ENCODE data around the gene TNFAIP8.
A peak's percentile ranks its signal among the peaks of the same experiment; 100 is the strongest.
"Not testable (repeated sequence)": the region's sequence is repeated elsewhere in the genome, so short reads cannot be mapped to it uniquely, and the experiment has no call there.

The TNFAIP8 gene

DNA sequence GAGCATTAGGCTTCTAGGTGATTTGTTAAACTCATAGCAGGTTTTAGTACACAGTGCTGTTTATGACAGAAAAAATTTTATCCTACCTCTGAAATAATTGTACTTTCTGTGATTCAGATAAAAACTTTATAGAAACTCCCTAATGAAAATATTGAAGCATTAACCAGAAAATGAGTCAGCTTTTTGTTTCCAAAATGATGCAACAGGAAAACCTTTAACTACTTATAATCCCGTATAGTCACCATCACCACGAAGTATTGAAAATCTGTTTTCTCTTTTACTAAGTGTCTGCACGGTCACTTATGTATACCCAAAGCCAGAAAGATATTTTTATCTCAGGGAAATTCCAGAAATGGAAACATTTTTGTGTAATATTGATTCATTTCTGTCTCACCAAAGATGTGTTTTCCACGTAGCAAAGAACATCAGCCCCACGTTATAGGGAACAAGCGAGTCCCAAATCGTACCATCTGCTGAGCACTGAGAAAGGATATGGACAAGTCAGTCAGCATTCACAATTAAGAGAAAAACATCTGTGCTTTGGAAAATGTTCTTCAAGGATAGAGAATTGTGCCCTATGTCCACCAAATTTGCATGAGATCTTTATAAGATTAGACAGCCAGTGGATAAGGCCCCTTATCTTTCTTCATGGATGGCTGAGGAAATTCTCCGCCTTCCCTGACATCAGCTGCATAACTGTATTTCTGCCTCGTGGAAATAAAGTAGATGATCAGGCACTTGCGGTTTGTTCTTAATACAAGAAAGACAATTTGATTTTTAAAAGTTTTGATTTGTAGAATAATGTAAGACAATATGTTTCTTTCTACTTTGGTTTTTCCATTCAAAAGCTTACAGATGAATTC, 41.9 kb downstream of the TNFAIP8 start:
- peak in 1 of 2 donors; percentile 20 for DNase-seq

DNA sequence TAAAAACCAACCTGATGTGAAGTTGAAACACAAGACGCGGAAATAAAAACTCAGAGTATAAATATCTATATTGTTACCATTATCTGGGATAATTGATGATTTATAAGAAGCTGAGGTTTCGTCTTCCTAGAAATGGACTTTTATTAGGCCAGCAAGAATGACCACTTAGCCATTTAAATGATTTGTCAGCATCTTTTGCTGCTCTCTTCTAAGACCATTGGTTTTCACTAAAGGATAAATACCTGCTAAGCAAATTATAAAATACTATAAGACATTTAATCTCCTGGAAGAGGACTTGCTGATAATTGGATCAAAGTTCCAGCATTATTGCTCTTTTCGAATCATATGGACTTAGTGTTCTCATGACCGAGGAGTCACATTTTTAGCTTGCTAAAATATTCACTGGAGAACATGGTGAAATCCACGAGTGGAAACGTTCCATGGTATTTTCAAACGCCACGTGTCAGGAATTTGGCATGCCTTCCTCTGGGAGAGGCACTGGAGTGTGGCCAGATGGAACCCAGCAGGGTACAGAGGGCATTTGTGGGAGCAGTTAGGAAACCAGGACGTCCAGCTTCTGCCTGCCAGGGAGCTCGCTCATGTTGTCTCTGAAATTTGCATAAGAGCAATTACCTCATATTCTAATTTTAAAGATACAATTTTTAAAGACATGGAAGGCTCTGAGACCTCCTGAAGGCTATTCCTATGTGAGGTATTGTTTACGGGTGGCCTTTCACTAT, 43.1 kb downstream of the TNFAIP8 start:
- DNase-seq, result no peak

DNA sequence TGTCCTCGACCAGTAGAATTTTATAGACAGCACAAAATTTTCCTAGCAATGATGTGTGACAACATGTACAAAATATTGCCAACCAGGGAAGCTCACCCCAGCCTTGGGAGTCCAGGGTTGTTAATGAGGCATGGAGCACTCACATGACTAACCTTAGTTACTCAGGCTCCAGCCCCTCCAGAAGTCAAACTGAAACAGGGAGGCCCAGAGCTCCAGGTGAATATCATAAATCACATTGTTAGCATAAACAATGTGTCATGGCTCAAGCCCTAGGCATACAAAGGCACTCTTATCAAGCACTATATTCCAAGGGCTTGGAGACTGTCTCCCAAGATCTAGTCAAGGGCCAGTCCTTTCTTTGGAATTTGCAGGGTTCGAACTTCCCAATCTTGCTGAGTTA, 44.4 kb downstream of the TNFAIP8 start:
- no peak for DNase-seq

DNA sequence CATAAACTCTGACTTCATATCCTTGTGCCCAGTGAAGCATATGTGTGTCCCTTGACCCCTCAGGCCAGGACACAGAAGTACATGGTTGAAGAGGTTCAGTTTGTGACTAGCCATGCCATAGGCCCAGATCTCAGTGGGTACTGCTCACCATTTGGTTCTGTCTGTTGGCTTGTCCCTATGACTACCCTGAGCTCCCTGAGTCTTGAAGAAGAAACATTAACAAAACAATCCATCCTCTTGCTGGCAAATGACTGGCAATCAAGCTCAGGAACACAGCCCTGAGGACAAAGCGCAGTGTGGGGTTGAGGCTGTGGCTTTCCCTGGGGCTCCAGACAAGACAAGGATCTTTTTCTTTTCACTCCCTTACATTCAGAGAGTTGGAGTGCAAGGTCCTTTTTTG, 46.3 kb downstream of the TNFAIP8 start:
- DNase-seq, result no peak

DNA sequence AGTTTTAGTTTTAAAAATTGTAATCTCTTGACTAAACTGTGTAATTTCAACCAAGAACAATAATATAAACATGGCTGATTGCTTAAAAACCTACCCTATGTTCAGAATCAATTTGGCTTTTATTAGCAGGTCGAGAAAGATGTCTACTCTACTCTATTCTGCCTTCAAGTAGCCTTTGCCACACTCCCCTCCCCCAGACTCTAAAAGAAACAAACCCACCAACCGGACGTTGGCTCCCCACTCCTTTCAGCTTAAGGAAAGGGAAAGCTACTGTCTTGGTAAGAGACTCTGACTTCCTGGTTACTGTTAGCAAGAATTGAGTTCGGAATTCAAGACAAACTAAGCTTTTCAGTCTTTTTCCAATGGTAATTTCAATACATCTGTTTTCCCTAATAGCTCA, 46.7 kb downstream of the TNFAIP8 start:
- DNase-seq, result no peak

DNA sequence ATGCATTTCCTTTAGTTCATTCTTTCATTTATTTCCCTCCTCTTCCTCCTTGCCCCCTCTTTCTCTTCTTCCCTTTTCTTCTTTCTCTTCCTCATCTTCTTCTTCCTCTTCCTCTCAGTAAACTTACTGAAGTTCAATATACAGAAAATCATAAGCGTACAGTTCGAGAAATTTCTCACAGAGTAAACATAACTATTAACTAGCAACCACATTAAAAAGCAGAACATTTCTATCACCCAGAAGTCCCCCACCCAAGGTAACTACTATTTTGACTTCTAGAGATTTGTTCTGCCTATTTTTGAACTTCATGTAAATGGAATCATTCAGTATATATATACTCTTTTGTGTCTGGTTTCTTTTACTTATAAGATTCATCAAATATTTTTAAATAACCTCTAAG, 48.2 kb downstream of the TNFAIP8 start:
- DNase-seq, result no peak

DNA sequence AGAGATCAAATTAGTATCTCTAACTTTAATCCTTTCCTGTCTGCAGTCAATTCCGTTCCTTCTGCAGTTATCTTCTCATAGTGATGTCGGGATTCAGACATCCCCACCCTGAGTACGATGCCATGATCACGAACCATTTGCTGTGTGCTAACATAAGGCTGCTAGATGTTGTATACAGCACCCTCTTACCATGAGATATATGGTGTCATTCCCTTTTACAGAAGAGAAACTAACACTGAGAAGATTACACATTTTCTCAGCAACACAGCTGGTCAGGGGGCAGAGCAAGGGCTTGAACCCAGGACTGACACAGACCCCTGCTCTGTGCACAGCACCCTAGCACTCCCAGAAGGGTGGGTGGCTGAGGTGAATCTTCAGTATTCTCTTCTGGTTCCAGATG, 49.6 kb downstream of the TNFAIP8 start:
- DNase-seq, result no peak

DNA sequence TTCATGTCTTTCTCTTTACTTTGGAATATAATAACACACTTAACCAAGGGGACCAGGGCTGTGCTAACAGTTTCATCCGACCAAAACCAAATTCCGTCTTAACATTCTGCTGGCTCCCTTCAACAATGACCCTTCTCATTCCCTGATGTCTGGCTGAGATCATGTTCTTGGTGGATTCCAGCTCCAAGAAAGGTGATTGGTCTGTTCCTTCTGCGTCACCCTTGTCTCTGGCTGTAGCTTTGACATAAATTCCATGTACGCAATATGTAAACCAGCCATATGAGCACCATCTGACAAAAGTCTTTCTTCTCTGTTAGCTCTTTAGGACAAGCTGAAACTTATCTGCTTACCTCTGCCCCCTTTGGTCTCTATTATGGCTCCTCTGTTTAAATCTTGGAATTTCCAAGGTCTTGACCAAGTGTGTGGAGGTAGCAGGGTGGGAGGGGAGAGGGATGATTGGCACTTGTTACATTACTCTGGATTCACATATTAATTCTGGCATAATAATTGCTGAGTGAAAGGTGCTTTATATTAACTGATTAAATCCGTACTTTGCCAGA, 50.8 kb downstream of the TNFAIP8 start:
- DNase-seq, result no peak

DNA sequence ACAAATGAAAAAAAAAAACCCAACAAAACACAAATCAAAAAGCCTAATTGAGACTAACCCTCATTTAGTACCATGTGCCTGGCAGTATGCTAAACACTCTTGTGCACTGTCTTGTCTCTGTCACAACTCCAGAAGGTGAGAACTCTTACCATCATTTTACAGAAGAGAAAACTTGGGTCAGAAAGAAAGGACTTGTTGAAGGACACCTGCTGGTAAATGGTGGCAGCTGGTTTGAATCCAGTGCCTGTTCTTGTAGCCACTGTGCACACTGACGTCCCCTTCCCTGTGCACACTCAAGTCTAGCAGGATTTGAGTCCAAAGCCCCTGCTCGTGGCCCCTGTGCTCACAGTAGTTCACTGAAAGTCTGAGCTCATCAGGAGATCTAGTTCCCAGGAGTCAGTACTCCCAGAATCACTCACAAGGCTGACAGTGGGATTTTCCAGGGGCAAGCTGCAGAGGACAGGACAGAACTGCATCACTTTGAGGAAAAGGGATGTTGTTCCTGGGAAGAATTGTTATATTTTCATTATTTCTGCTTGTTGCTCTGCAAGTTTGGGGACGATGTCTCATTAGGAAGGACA, 53.5 kb downstream of the TNFAIP8 start:
- peak; percentile 17 to 22 for DNase-seq

DNA sequence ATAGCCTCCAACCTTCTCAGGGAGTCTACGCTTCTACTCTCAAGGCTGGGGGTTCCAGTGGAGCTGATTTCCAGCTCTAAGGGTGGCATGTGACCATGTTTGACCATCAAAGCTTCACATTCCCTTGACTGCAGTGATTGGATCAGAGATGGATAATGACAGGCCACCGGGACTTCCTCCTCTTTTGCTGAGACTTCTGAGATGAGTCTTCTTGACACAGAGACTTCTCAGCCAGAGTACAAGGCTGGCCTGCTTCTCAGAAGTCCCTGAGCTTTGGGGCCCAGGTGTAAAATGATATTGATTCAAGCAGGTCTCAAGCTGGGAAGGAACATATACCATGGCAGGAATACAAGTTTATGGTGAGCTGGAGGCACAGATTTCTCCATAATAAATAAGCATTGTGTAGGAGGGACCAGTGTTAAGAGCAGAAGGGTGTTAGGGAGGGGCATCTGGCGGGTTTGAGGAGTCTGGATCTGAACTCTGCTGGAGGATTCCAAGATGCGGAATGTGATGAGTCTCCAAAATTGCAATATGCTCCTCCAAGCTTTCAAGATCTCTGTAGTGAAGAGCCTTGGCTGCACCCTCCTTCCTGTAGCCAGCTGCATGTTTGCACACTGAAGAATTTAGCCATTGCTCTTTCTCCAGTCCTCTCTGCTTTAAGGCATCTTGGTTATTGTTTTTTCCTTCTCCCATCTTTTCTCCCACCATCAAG, 54.8 kb downstream of the TNFAIP8 start:
- no peak for DNase-seq

DNA sequence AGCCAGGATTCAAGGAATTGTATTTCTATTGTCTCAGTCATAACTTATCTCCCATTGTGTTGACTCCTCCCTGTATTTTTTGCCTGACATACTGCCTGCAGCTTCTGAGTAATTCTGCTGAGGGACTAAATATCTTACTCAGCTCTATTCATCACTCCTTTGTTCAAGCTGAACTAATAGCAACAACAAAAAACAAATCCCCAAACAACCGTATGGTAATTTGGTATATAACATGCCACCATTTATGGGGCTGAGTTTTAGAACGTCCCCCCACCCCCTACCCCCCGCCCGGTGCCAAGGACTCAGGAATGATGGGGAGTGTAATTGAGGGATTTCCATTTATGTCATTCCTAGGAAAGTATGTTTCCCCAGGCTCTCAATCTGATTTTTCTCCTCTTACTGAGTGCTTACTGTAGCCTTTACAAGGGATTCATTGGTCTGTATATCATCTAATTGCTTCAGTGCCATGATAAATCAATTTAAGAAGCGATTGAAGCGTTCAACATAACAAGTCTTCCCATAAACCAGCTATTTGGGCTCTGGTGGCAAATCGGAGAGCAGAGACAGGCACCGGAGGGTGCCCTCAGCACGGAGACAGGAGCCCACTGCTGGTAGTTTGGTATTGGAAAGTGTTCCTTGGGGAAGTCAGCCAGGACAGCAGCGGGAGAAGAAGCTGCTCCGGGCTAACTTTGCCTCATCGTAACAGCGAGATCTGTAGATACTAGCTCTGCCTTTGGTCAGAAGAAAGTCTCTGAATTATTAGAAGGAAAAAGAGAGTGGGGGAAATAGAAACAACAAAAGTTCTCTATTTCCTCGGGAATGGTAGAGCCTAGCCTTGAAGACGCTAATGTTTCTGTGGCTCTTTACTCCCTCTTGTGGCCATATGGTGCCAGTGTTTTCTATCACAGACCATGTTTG, 55.8 kb downstream of the TNFAIP8 start:
- peak; percentile 67 to 80 for DNase-seq

DNA sequence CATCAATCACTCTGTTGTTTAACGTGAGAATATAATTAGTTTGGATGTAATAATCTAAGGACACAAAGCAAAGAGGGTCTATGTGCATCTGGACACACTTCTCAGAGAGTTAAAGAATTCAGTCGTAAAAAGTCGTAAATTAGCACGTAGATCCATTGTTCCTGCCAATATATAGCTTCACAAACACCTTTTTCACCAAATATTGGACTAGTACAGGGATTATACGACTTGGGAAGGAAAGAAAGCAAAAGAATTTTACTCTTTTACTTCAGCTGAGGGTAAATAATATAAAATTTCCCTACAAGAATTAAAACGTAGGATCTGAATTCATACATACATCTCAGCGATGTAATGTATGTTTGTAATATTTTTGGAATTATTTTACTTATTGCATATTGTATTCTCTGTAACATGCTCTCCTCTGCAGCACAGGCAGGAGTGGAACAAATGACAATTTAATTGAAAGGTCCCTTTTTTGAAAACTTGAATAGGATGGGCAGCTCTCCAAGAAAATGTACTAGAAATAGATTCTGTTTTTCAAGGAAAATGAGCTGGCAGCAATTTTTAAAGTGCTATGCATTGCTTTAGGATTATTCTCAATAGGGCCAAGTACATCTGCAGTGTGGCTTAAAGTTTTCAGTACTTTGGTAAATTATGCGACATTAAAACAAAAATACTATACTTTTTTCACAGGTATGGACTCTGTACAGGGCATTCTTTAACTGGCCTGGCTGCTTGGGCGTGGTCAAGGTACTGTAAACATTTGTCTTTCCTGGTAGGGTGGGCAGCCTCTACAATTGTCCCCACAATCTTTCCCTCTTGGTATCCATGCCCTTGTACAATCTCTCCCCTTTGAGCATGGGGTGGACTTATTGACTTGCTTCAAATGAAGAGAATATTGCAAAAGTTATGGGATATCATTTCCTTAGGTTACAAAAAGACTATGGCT, 56.7 kb downstream of the TNFAIP8 start:
- no peak for DNase-seq

DNA sequence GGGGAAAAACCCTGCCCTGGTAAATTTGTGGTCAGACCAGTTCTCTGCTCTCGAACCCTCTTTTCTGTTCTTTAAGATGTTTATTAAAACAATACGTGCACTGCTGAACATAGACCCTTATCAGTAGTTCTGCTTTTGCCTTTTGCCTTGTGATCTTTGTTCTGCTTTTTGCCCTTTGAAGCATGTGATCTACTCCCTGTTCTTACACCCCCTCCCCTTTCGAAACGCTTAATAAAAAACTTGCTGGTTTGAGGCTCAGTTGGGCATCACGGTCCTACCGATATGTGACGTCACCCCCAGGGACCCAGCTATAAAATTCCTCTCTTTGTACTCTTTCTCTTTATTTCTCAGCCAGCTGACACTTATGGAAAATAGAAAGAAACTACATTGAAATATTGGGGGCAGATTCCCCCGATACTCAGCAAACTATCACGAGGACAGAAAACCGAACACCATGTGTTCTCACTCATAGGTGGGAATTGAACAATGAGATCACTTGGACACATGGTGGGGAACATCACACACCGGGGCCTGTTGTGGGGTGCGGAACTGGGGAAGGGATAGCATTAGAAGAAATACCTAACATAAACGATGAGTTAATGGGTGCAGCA, 58.4 kb downstream of the TNFAIP8 start:
- peak; percentile 11 to 47 for DNase-seq

DNA sequence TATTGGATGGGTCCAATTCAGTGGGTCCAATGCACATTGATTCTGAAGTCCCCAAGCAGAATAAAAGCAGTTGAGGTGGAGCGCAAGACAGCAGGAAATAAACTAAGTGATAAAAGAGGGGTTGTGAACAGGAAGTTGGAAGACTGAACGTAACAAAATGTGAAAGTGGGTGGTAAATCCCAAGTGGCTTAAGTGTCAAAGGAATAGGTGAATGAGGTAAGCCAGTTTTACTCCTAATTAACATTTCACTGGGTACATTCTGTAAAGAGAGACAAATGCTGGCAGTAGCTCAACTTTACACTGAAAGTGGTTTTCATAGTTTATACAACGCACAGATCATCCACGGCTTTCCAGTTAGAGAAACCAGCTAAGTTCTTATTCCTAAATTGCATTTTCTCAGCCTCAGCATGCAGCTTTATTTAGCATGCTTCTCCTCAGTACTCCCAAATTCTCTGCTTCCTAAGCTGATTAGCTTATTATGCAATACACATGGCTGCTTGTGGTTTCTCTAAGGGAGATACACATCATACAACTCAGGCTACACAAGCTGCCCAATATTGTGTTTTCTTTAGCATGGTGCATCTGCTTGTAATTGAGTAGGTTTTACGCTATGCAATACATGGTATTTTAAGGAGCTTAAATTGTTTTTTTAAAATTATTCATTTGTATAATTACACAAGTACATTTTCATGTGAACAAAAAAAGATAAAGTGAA, 62.2 kb downstream of the TNFAIP8 start:
- DNase-seq, result no peak

DNA sequence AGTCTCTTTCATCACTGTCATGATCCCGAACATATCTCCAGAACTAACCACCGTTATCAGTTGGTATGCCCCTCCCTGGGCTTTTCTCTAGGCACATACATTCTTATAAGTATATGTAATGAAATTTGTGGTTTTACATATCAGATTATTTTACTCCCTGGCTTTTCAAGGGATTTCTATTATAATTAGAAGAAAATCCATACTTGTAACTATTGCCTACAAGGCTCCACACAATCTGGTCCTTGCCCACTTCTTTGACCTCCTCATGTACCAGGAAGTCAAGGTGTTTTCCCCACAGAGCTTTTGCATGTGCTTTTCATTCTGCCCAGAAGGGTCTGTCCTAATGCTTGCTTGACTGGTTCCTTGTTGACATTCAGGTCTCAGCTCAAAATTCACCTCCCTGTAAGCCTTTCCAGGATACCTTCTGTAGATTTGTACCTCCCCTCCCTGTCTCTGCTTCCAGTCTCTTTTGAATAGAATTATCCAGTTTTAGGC, 62.8 kb downstream of the TNFAIP8 start:
- peak in 1 of 2 donors; percentile 20 for DNase-seq

DNA sequence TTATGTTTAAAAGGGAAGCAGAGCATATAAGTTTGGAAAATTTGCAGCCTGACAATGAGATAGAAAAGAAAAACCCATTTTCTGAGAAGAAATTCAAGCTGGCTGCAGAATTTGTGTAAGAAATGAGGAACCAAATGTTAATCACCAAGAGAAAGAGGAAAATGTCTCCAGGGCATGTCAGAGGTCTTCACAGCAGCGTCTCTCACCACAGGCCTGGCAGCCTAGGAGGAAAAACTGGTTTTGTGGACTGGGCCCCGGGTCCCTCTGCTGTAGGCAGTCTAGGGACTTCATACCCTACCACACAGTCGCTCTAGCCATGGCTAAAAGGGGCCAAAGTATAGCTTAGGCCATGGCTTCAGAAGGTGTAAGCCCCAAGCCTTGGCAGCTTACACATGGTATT, 64.3 kb downstream of the TNFAIP8 start:
- no peak for DNase-seq

DNA sequence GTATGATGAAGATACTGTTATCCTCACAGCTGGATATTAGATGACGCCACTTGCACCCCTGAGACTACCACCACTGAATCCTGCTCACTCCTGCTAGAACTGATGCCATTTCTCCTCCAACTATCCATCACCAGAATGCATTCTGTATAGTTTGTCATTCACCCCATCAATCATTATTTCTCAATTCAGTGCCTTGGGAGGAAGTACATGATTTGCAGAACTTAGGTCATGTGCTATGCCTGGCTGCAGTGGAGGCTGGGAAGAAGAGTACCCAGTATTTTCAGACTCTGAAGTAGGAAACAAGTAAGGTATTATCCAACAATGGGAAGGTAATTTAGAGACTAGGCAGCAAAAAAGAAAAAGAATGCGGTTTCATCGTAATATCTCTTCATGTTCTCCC, 70.2 kb downstream of the TNFAIP8 start:
- no peak for DNase-seq

DNA sequence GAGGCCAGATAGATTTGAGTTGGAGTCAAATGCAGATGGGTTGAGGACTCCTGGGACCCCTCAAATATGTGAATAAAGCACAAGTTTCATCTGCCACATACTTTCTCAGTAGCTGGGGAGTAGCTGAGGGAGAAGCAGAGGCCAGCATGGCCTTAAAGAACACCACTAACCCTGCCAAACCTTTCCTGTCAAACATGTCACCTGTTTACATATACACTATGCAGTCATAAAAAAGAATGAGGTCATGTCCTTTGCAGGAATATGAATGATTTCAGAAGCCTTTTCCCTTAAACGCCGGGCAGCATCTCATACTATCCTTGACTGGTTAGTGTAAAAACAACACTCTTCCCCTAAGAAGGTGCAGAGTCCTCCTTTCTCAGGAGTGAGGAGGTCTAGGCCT, 71.2 kb downstream of the TNFAIP8 start:
- DNase-seq, result no peak

DNA sequence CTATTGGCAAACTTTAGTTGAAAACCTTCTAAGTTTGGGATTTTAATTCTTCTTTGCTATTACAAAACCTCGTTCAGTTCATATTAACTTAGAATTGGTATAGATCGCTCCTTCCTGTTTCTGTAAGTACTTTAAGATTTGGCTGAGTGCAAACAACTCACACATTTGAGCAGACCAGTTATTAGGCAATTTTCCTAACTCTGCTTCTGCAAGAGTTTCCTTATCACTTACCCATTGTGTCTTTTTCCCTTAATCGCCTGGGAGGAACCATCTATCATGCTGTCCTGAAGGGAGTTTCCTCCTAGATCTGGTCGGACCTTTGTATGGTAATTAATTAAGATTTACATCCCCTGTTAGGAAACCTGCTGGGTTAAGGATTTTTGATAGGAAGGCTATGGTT, 71.8 kb downstream of the TNFAIP8 start:
- DNase-seq, result not testable (repeated sequence)
